Brain pericyte (primary cell): ENCODE data around the gene SGK1.

ENCODE experiments used
- DNase-seq: peaks from one replicate; pipeline ENCODE4 v3.0.0-alpha.2; 2012; ENCODE audit warnings: low read depth, low spot score

The SGK1 gene

GRCh38 chr6:134317471-134318131, at the start of gene SGK1:
TSS of gene SGK1 (minus strand) at chr6:134318112. CDS start at chr6:134317460, 652 bp downstream.
- no peak for DNase-seq

- DNase-seq = peak; percentile 72
These were observed 45.6 kb upstream of the SGK1 start for GRCh38 chr6:134363323-134364039.

- DNase-seq = no peak
These were observed 43.1 kb upstream of the SGK1 start for GRCh38 chr6:134361011-134361410.

GRCh38 chr6:134359302-134359701, 41.4 kb upstream of the SGK1 start:
- no peak for DNase-seq

- DNase-seq = no peak
These were observed 40.4 kb upstream of the SGK1 start for GRCh38 chr6:134358320-134358719.

GRCh38 chr6:134357022-134357487, 39.1 kb upstream of the SGK1 start:
- DNase-seq = no peak

- no peak for DNase-seq
These were observed 38.5 kb upstream of the SGK1 start for GRCh38 chr6:134356405-134356804.

- no peak for DNase-seq
These were observed 35.0 kb upstream of the SGK1 start for GRCh38 chr6:134352786-134353480.

GRCh38 chr6:134351615-134352474, 33.9 kb upstream of the SGK1 start:
- DNase-seq = no peak

GRCh38 chr6:134347885-134348805, 30.2 kb upstream of the SGK1 start:
- DNase-seq = peak; percentile 93

GRCh38 chr6:134346932-134347545, 29.1 kb upstream of the SGK1 start:
- no peak for DNase-seq

- DNase-seq = no peak
These were observed 27.9 kb upstream of the SGK1 start for GRCh38 chr6:134345789-134346188.

GRCh38 chr6:134343066-134343465, 25.2 kb upstream of the SGK1 start:
- DNase-seq = no peak

GRCh38 chr6:134341999-134342567, 24.2 kb upstream of the SGK1 start:
- DNase-seq = no peak

- DNase-seq = no peak
These were observed 22.5 kb upstream of the SGK1 start for GRCh38 chr6:134340179-134340975.

- DNase-seq = no peak
These were observed 21.3 kb upstream of the SGK1 start for GRCh38 chr6:134339216-134339615.

- no peak for DNase-seq
These were observed 13.3 kb upstream of the SGK1 start for GRCh38 chr6:134331256-134331655.

GRCh38 chr6:134330555-134330954, 12.6 kb upstream of the SGK1 start:
- DNase-seq = no peak

GRCh38 chr6:134328792-134329191, 10.9 kb upstream of the SGK1 start:
- DNase-seq = no peak
